ENCODE data around the gene SFR1. TPM values are rescaled to one million over a fixed set of nuclear protein-coding genes. Genes with fewer than 3 reads are reported as not detected.

SFR1 gene
- polyA plus RNA-seq, 1 donor (not counting 4 experiments of a cell fraction or from before 2014, with no cell fraction given) = 10.4 TPM

DNA sequence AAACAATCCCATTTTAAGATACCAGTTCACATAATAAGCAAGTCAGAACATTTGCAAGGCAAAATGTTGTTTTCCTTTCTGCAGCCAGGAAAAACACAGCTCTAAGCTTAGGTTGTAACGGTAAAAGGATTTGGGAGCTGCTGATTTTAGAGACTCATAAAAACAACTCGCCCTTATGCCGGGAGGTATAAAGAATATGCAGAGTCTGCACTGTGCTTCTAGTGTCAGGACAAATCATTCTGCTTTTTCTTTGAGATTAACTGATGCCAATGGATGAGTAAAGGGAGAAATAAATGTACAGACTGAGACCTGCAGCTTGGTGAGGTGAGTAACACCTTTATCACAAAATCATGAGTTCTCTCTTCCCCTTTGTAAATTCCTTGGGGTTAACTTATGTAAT is 2.0 kb upstream of the SFR1 start:
- Histone ChIP-seq H3K79me2 (ENCODE audit: control insufficient read depth, insufficient read depth, low read length) (peaks cover 13% of the 10 kb centered on the region), H3K27me3 (ENCODE audit: control insufficient read depth, extremely low read depth, insufficient read depth, low read length) (no peaks in the 10 kb centered on the region), H3K9me1 (ENCODE audit: control insufficient read depth, extremely low read depth, insufficient read depth, low read length) (no peaks in the 10 kb centered on the region), H3K4me2 (ENCODE audit: control insufficient read depth, extremely low read depth, insufficient read depth, low read depth, low read length) (peak overlapping the region; percentile 98), H3K9me3 (ENCODE audit: control insufficient read depth, low read depth, low read length) (no peaks in the 10 kb centered on the region), H2AFZ (ENCODE audit: control insufficient read depth, low read length) (no peak overlapping the region), H3K36me3 (ENCODE audit: control insufficient read depth in 2 of 2, extremely low read depth in 1 of 2, insufficient read depth in 2 of 2, low read length in 2 of 2) (no peaks in the 10 kb centered on the region), H3K27ac (ENCODE audit: control insufficient read depth, insufficient read depth, low read length) (peak overlapping the region; percentile 99), H3K4me1 (ENCODE audit: control insufficient read depth, extremely low read depth, insufficient read depth, low read length) (peaks cover 67% of the 10 kb centered on the region), H3K9ac (ENCODE audit: control insufficient read depth, extremely low read depth, insufficient read depth, low read length) (peak overlapping the region; percentile 100), H4K20me1 (ENCODE audit: control insufficient read depth, extremely low read depth, insufficient read depth, low read length) (no peaks in the 10 kb centered on the region), H3K4me3 (ENCODE audit: control insufficient read depth in 2 of 3, extremely low read depth in 1 of 3, insufficient read depth in 2 of 3, low read depth in 1 of 3, low read length in 3 of 3) (peak overlapping the region in 2 of 3 experiments; percentile 26 to 47)
- dilution Hi-C loops (cut with MboI; ENCODE audit: extremely low pct_ligation_motif_present, low sequenced_read_pairs) = no loop called here
- DNase-seq (ENCODE audit: low read depth, low spot score) (no peak), FAIRE-seq (peak; percentile 93)
- TF ChIP-seq, protein P1, sequence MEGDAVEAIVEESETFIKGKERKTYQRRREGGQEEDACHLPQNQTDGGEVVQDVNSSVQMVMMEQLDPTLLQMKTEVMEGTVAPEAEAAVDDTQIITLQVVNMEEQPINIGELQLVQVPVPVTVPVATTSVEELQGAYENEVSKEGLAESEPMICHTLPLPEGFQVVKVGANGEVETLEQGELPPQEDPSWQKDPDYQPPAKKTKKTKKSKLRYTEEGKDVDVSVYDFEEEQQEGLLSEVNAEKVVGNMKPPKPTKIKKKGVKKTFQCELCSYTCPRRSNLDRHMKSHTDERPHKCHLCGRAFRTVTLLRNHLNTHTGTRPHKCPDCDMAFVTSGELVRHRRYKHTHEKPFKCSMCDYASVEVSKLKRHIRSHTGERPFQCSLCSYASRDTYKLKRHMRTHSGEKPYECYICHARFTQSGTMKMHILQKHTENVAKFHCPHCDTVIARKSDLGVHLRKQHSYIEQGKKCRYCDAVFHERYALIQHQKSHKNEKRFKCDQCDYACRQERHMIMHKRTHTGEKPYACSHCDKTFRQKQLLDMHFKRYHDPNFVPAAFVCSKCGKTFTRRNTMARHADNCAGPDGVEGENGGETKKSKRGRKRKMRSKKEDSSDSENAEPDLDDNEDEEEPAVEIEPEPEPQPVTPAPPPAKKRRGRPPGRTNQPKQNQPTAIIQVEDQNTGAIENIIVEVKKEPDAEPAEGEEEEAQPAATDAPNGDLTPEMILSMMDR (optimal IDR thresholded peaks at IDR 0.05 in 1 of 3, IDR thresholded peaks at IDR 0.05 in 1 of 3, conservative IDR thresholded peaks at IDR 0.05 in 1 of 3; ENCODE audit: extremely low read depth in 1 of 3, insufficient read depth in 2 of 3, low read length in 3 of 3) = no peak
- no peak for TF ChIP-seq EZH2 (IDR thresholded peaks at IDR 0.05; ENCODE audit: low read length)

DNA sequence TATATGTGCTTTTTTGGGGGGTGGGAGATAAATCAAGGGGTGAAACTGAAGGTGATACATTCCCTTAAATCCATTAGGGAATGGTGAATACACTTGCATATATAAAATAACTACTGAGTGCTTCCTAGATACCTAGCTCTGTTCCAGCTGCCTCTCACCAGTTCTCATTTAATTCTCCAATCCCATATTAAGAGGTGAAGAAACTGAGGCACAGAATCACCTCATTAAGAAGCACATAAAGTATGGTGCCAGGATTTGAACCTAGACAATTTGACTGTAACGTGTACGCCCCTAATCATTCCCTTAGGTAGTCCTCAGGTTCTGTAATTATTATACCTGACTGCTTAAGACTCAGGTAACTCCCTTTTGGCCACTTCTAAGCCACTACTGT is 1.5 kb upstream of the SFR1 start:
- Histone ChIP-seq H3K9me1 (ENCODE audit: control insufficient read depth, extremely low read depth, insufficient read depth, low read length) (no peaks in the 10 kb centered on the region), H3K36me3 (ENCODE audit: control insufficient read depth in 2 of 2, extremely low read depth in 1 of 2, insufficient read depth in 2 of 2, low read length in 2 of 2) (no peaks in the 10 kb centered on the region), H3K4me3 (ENCODE audit: control insufficient read depth in 2 of 3, extremely low read depth in 1 of 3, insufficient read depth in 2 of 3, low read depth in 1 of 3, low read length in 3 of 3) (peak overlapping the region; percentile 26 to 57 (median 41)), H3K27ac (ENCODE audit: control insufficient read depth, insufficient read depth, low read length) (peak overlapping the region; percentile 99), H3K27me3 (ENCODE audit: control insufficient read depth, extremely low read depth, insufficient read depth, low read length) (no peaks in the 10 kb centered on the region), H3K4me1 (ENCODE audit: control insufficient read depth, extremely low read depth, insufficient read depth, low read length) (peaks cover 62% of the 10 kb centered on the region), H2AFZ (ENCODE audit: control insufficient read depth, low read length) (no peak overlapping the region), H3K9me3 (ENCODE audit: control insufficient read depth, low read depth, low read length) (no peaks in the 10 kb centered on the region), H3K79me2 (ENCODE audit: control insufficient read depth, insufficient read depth, low read length) (peaks cover 13% of the 10 kb centered on the region), H4K20me1 (ENCODE audit: control insufficient read depth, extremely low read depth, insufficient read depth, low read length) (no peaks in the 10 kb centered on the region), H3K9ac (ENCODE audit: control insufficient read depth, extremely low read depth, insufficient read depth, low read length) (peak overlapping the region; percentile 100), H3K4me2 (ENCODE audit: control insufficient read depth, extremely low read depth, insufficient read depth, low read depth, low read length) (peak overlapping the region; percentile 98)
- dilution Hi-C loops (cut with MboI; ENCODE audit: extremely low pct_ligation_motif_present, low sequenced_read_pairs) = no loop called here
- no peak for DNase-seq (ENCODE audit: low read depth, low spot score)
- TF ChIP-seq EZH2 (IDR thresholded peaks at IDR 0.05; ENCODE audit: low read length) = no peak
- no peak for FAIRE-seq

DNA sequence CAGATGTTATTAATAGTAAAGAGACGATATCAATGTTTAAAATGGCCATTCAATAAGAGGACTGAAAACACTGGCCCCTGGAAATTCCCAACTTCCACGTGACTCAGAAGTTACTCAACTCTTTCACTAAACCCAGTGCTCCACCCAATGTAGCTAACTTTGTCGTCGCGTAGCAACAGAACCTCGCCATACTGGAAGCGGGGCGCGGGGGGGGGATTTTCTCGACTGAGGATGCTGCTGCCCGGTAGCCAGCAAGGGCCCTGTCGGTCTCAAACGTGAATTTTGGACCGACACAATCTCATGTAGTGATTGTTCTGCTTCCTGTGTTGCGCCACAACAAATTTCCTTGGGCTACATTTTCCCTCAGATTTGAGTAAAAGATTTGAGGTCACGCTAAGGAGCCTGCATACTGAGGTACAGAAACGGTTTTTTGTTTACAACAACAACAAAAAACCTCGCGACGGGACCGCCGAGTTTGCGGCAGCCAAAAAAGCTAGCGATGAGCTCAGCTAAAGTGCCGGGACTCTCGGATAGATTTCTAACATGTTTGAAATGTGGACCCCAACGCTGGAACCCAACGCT is 977 bp upstream of the SFR1 start:
- FAIRE-seq (peak; percentile 88), DNase-seq (ENCODE audit: low read depth, low spot score) (peak; percentile 86)
- Histone ChIP-seq H3K27ac (ENCODE audit: control insufficient read depth, insufficient read depth, low read length) (peak overlapping the region; percentile 99), H3K4me1 (ENCODE audit: control insufficient read depth, extremely low read depth, insufficient read depth, low read length) (peaks cover 57% of the 10 kb centered on the region), H3K4me3 (ENCODE audit: control insufficient read depth in 2 of 3, extremely low read depth in 1 of 3, insufficient read depth in 2 of 3, low read depth in 1 of 3, low read length in 3 of 3) (peak overlapping the region; percentile 41 to 79 (median 74)), H4K20me1 (ENCODE audit: control insufficient read depth, extremely low read depth, insufficient read depth, low read length) (no peaks in the 10 kb centered on the region), H3K36me3 (ENCODE audit: control insufficient read depth in 2 of 2, extremely low read depth in 1 of 2, insufficient read depth in 2 of 2, low read length in 2 of 2) (no peaks in the 10 kb centered on the region), H3K27me3 (ENCODE audit: control insufficient read depth, extremely low read depth, insufficient read depth, low read length) (no peaks in the 10 kb centered on the region), H3K9me1 (ENCODE audit: control insufficient read depth, extremely low read depth, insufficient read depth, low read length) (no peaks in the 10 kb centered on the region), H2AFZ (ENCODE audit: control insufficient read depth, low read length) (no peak overlapping the region), H3K9ac (ENCODE audit: control insufficient read depth, extremely low read depth, insufficient read depth, low read length) (peak overlapping the region; percentile 100), H3K4me2 (ENCODE audit: control insufficient read depth, extremely low read depth, insufficient read depth, low read depth, low read length) (peak overlapping the region; percentile 98), H3K79me2 (ENCODE audit: control insufficient read depth, insufficient read depth, low read length) (peaks cover 13% of the 10 kb centered on the region), H3K9me3 (ENCODE audit: control insufficient read depth, low read depth, low read length) (no peaks in the 10 kb centered on the region)
- TF ChIP-seq, protein P1 (optimal IDR thresholded peaks at IDR 0.05 in 1 of 3, IDR thresholded peaks at IDR 0.05 in 1 of 3, conservative IDR thresholded peaks at IDR 0.05 in 1 of 3; ENCODE audit: extremely low read depth in 1 of 3, insufficient read depth in 2 of 3, low read length in 3 of 3) = no peak
- TF ChIP-seq EZH2 (IDR thresholded peaks at IDR 0.05; ENCODE audit: low read length) = no peak
- dilution Hi-C loops (cut with MboI; ENCODE audit: extremely low pct_ligation_motif_present, low sequenced_read_pairs) = no loop called here
